Iris pigment epithelial cell (primary cell): ENCODE data around the gene PRDM13.
"Not testable (repeated sequence)": the region's sequence is repeated elsewhere in the genome, so short reads cannot be mapped to it uniquely, and the experiment has no call there.

Source experiments
- DNase-seq: peaks from one replicate; pipeline ENCODE4 v3.0.0-alpha.2; 2011; ENCODE audit warnings: low read depth

PRDM13 gene

DNA sequence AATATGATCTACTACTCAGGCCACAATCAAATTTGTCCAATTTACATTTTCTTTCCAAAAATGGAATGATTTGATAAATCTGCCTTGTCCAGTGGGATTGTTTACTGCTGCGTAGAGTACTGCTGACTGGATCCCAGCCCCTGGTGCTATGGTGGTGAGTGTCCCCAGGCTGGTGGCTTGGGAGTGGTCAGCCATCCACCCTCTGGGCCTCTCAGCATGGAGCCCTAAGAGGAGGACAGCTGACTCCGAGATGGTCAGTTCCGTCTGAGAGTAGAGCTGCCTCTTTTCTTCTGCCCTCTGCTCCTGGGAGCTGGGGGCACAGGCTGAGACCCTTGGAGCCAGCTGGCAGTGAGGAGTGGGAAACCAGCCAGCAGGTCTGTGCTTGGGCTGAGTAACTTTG, 22.7 kb downstream of the PRDM13 start:
- DNase-seq = no peak

DNA sequence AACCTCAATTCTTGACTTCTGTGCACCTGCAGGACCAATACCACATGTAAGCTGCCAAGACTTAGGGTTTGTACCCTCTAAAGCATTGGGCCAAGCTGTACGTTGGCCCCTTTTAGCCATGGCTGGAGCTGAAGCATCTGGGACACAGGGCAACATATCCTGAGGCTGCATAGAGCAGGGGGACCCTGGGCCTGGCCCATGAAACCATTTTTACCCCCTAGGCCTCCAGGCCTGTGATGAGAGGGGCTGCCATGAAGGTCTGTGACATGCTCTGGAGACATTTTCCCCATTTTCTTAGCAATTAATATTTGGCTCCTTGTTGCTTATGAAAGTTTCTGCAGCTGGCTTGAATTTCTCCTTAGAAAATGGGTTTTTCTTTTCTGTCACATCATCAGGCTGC, 31.0 kb downstream of the PRDM13 start:
- DNase-seq = no peak

DNA sequence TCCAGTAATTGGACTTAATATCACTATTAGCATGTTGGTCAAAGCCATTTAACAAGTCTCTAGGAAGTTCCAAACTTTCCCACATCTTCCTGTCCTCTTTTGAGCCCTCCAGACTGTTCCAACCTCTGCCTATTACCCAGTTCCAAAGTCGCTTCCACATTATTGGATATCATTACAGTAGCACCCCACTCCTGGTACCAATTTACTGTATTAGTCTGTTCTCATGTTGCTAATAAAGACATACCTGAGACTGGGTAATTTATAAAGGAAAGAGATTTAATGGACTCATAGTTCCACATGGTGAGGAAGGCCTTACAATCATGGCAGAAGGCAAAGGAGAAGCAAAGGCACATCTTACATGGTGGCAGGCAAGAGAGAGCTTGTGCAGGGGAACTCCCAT, 31.7 kb downstream of the PRDM13 start:
- DNase-seq = not testable (repeated sequence)

DNA sequence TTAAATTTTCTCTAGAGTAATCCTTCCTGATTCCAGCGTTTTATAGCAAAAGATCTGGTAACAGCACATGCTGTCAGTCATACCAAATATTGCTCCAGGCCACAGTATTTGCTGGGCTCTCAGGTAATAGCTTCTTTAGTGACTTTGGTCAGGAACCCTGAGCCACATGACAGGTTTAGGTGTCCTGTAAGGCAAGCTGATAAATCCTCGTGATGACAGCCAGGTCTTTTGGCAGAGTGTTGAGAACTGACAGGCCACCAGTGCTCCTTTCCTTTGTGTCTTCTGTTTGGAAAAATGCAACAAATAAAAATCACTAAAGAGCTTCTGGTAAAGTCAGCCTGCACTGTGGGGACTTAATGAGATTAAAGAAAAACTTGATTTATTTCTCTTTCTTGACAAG, 34.6 kb downstream of the PRDM13 start:
- no peak for DNase-seq

DNA sequence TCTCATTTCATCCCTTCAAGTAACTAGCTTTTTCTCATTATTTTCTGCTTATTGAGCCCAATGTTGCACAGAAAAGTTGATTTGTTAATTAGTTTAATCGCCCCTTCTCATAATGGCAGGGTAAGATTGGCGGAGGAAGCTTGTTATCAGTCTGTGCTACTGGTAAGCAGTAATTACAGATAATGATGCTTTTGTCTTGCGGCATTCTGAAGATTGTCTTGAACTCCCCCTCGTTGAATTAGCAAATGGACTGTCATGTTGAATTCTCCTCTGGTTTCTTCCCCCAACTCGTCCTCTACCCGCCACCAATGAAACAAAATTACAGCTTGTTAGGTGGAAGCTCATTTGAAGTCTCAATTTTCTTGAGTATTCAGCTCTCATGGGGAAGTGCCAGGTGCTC, 39.4 kb downstream of the PRDM13 start:
- no peak for DNase-seq

DNA sequence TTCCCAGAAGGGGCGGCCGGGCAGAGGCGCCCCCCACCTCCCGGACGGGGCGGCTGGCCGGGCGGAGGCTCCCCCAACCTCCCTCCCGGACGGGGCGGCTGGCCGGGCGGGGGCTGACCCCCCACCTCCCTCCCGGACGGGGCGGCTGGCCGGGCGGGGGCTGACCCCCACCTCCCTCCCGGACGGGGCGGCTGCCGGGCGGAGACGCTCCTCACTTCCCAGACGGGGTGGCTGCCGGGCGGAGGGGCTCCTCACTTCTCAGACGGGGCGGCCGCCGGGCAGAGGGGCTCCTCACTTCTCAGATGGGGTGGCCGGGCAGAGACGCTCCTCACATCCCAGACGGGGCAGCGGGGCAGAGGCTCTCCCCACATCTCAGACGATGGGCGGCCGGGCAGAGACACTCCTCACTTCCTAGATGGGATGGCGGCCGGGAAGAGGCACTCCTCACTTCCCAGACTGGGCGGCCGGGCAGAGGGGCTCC, 43.5 kb downstream of the PRDM13 start:
- DNase-seq = not testable (repeated sequence)

DNA sequence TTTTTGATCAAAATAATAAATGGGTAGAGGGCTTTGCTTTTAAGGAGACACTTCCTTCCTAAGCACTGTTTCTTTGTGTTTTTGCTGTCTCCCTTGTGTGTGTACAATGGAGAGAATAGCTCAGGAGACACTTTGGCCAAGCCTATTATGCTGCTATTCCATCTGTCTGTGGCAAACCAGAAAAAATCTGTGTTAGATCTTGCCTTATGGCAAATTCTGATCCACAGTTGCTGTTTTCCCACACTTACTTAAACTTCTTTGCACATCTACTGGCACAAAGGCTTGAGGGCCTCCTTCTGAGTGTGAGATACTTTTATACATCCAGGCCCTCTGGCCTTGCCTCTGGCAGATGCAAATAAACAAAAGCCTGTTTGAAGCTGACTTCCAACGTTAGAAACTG, 53.6 kb downstream of the PRDM13 start:
- no peak for DNase-seq

DNA sequence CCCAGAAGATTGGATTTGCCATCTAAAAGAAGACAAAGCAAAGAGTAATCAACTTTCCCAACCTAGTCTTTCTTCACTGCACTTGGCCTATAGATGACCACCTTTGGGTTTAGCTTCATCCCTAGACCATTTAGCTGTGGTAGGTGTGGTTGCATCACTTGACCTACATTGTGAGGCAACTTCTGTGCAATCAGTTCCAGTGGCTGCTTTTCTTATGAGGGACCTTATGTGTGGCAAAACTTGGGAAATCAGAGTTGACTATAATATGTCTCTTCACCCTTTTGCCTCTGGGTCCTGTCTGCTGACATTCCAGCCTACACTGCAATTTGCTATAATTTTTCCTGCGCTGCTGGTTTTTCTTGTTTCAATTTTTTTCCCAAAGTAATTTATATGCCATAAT, 55.2 kb downstream of the PRDM13 start:
- DNase-seq = no peak

DNA sequence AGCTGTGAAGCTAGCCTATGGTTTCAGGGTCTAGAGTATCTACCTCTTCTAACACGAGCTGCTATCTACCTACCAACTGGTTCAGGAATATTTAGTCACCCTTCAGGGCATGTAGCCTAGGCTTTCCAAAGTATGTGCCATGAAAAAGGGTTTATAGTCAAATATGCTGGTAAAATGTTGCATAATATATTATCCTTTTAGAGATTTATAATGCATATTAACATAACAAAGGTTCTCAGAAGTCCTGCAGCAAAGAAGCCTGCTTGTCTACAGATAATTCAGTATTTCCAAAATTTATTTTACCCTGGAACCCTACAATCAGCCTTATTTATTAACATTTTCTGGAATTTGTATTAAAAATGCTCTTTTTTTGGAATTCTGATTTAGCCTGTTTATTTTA, 56.0 kb downstream of the PRDM13 start:
- DNase-seq = no peak
